ENCODE measurements around the gene COX7A1. TPM values are rescaled to one million over a fixed set of nuclear protein-coding genes. Genes with fewer than 3 reads are reported as not detected.
A peak's percentile ranks its signal among the peaks of the same experiment; 100 is the strongest.
"Not testable (repeated sequence)": the region's sequence is repeated elsewhere in the genome, so short reads cannot be mapped to it uniquely, and the experiment has no call there.

Gene COX7A1
- total RNA-seq, 1 experiment from 2014 or later, result 0.70 TPM

GRCh38 chr19:36196249-36196648, 44.0 kb upstream of the COX7A1 start (continued):
- TF ChIP-seq ERG (CRISPR knock-in tag; IDR thresholded peaks at IDR 0.05) (no peak), MLX (CRISPR knock-in tag; IDR thresholded peaks at IDR 0.05) (no peak), ZBTB43 (CRISPR knock-in tag; IDR thresholded peaks at IDR 0.05) (no peak)

GRCh38 chr19:36186722-36187121, 34.5 kb upstream of the COX7A1 start:
- H3K36me3 Mint-ChIP-seq; CTCF ChIA-PET; H3K27ac Mint-ChIP-seq; H3K4me3 Mint-ChIP-seq; POLR2A ChIA-PET; H3K27me3 Mint-ChIP-seq (ENCODE audit: low read depth); ATAC-seq; DNase-seq (ENCODE audit: low spot score); H3K9me3 Mint-ChIP-seq: not testable (repeated sequence)
- H3K4me1 Mint-ChIP-seq, result peaks cover 13% of the 10 kb centered on the region

- ChIA-PET POLR2A (no interaction called here), CTCF (interaction anchor here (2.1 kb wide), 1 partner anchor 56 kb away, joined by 8 read pairs; no protein-coding TSS in a partner anchor)
- Mint-ChIP-seq H3K4me1 (peaks cover 13% of the 10 kb centered on the region), H3K27ac (peak overlapping the region; percentile 93), H3K27me3 (ENCODE audit: low read depth) (no peaks in the 10 kb centered on the region), H3K4me3 (no peak overlapping the region), H3K9me3 (no peaks in the 10 kb centered on the region), H3K36me3 (no peaks in the 10 kb centered on the region)
- peak; percentile 21 for ATAC-seq
- no peak for DNase-seq (ENCODE audit: low spot score)
- TF ChIP-seq PREB (CRISPR knock-in tag; IDR thresholded peaks at IDR 0.05; ENCODE audit: borderline replicate concordance) (no peak), ZNF138 (CRISPR knock-in tag; conservative IDR thresholded peaks at IDR 0.05) (no peak)
Measured at GRCh38 chr19:36183245-36183628, 31.0 kb upstream of the COX7A1 start.

GRCh38 chr19:36182612-36183244, 30.5 kb upstream of the COX7A1 start:
- Mint-ChIP-seq H3K9me3 (no peaks in the 10 kb centered on the region), H3K4me1 (peaks cover 13% of the 10 kb centered on the region), H3K27me3 (ENCODE audit: low read depth) (no peaks in the 10 kb centered on the region), H3K27ac (peak overlapping the region; percentile 93), H3K36me3 (no peaks in the 10 kb centered on the region), H3K4me3 (no peak overlapping the region)
- POLR2A ChIA-PET, result no interaction called here
- CTCF ChIA-PET, result interaction anchor here (2.1 kb wide), 1 partner anchor 55 kb away, joined by 8 read pairs; no protein-coding TSS in a partner anchor
- ATAC-seq, result peak; percentile 79
- DNase-seq (ENCODE audit: low spot score), result no peak
- TF ChIP-seq NFE2L1 (CRISPR knock-in tag; IDR thresholded peaks at IDR 0.05), result no peak
- TF ChIP-seq STAT6 (CRISPR knock-in tag; conservative IDR thresholded peaks at IDR 0.05; ENCODE audit: low read depth), result no peak
- no peak for TF ChIP-seq ZSCAN18 (CRISPR knock-in tag; IDR thresholded peaks at IDR 0.05)
- no peak for TF ChIP-seq JUN (CRISPR knock-in tag; IDR thresholded peaks at IDR 0.05)
- TF ChIP-seq ATF1 (CRISPR knock-in tag; IDR thresholded peaks at IDR 0.05), result no peak
- no peak for TF ChIP-seq RORB (CRISPR knock-in tag; IDR thresholded peaks at IDR 0.05)
- no peak for TF ChIP-seq ZBTB21 (CRISPR knock-in tag; IDR thresholded peaks at IDR 0.05; ENCODE audit: borderline replicate concordance)
- TF ChIP-seq KAT7 (CRISPR knock-in tag; IDR thresholded peaks at IDR 0.05; ENCODE audit: borderline replicate concordance), result no peak
- TF ChIP-seq TP53 (CRISPR knock-in tag; IDR thresholded peaks at IDR 0.05), result no peak
- no peak for TF ChIP-seq PREB (CRISPR knock-in tag; IDR thresholded peaks at IDR 0.05; ENCODE audit: borderline replicate concordance)
- no peak for TF ChIP-seq CDX4 (CRISPR knock-in tag; IDR thresholded peaks at IDR 0.05; ENCODE audit: borderline replicate concordance)
- no peak for TF ChIP-seq FOXP4 (CRISPR knock-in tag; IDR thresholded peaks at IDR 0.05)
